Measurements from ENCODE around the gene AMPH.

Gene AMPH

DNA sequence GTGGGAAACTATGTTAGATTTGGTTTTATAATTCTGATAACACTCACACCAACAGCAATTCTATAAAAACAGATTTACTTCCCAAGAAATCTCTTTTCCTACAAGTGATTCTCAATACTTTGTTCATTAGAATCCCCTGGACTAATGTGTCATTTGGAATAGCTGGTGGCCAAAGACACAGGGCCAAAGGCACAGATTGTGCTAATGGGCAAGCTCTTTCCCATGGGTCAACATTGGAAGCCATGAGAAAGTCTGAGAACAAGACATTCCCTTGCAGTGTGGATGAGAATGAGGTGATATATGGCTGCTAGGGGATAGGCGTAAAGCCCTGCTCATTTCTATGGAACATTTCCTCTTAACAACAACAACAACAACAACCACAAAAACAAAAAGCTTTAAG, 153.8 kb downstream of the AMPH start:
- ChIA-PET POLR2A (no interaction called here), CTCF (no interaction called here)
- TF ChIP-seq FOXK2 (IDR thresholded peaks at IDR 0.05) = no peak
- TF ChIP-seq FOXA1 (IDR thresholded peaks at IDR 0.05) = no peak
- no peak for TF ChIP-seq ARNT (IDR thresholded peaks at IDR 0.05)
- no peak for TF ChIP-seq NFRKB (IDR thresholded peaks at IDR 0.05)
- TF ChIP-seq HDGF (IDR thresholded peaks at IDR 0.05; ENCODE audit: borderline replicate concordance) = no peak
- TF ChIP-seq BHLHE40 (IDR thresholded peaks at IDR 0.05; ENCODE audit: borderline replicate concordance) = no peak
- TF ChIP-seq PKNOX1 (IDR thresholded peaks at IDR 0.05) = no peak
- no peak for TF ChIP-seq SUZ12 (IDR thresholded peaks at IDR 0.05)
- TF ChIP-seq ELF4 (IDR thresholded peaks at IDR 0.05) = no peak
- TF ChIP-seq SP1 (IDR thresholded peaks at IDR 0.05) = no peak
- no peak for DNase-seq (ENCODE audit: extremely low spot score)

- no peak for DNase-seq (ENCODE audit: extremely low spot score)
- ChIA-PET CTCF (no interaction called here), POLR2A (no interaction called here)
- TF ChIP-seq BHLHE40 (IDR thresholded peaks at IDR 0.05; ENCODE audit: borderline replicate concordance) = no peak
- no peak for TF ChIP-seq ARNT (IDR thresholded peaks at IDR 0.05)
- no peak for TF ChIP-seq L3MBTL2 (conservative IDR thresholded peaks at IDR 0.05)
- TF ChIP-seq ZNF384 (IDR thresholded peaks at IDR 0.05) = no peak
- TF ChIP-seq SP1 (IDR thresholded peaks at IDR 0.05) = no peak
- TF ChIP-seq FOXM1 (IDR thresholded peaks at IDR 0.05; ENCODE audit: borderline replicate concordance) = no peak
- no peak for TF ChIP-seq CTBP1 (IDR thresholded peaks at IDR 0.05; ENCODE audit: borderline replicate concordance)
- TF ChIP-seq FOXA1 (IDR thresholded peaks at IDR 0.05) = no peak
- TF ChIP-seq PKNOX1 (IDR thresholded peaks at IDR 0.05) = no peak
- no peak for TF ChIP-seq HDGF (IDR thresholded peaks at IDR 0.05; ENCODE audit: borderline replicate concordance)
- TF ChIP-seq ELF4 (IDR thresholded peaks at IDR 0.05) = no peak
- no peak for TF ChIP-seq NFRKB (IDR thresholded peaks at IDR 0.05)
Measured at GRCh38 chr7:38476764-38477163, 154.4 kb downstream of the AMPH start.

GRCh38 chr7:38465956-38466355, 165.2 kb downstream of the AMPH start:
- TF ChIP-seq FOXM1 (IDR thresholded peaks at IDR 0.05; ENCODE audit: borderline replicate concordance) (no peak), BHLHE40 (IDR thresholded peaks at IDR 0.05; ENCODE audit: borderline replicate concordance) (no peak), FOXA1 (IDR thresholded peaks at IDR 0.05) (no peak), FOXK2 (IDR thresholded peaks at IDR 0.05) (no peak), TARDBP (IDR thresholded peaks at IDR 0.05) (no peak), LEF1 (IDR thresholded peaks at IDR 0.05; ENCODE audit: borderline replicate concordance) (no peak), PKNOX1 (IDR thresholded peaks at IDR 0.05) (no peak), HDGF (IDR thresholded peaks at IDR 0.05; ENCODE audit: borderline replicate concordance) (no peak), NFRKB (IDR thresholded peaks at IDR 0.05) (no peak), L3MBTL2 (conservative IDR thresholded peaks at IDR 0.05) (no peak), ARNT (IDR thresholded peaks at IDR 0.05) (no peak), SUZ12 (IDR thresholded peaks at IDR 0.05) (no peak)
- ChIA-PET POLR2A (no interaction called here), CTCF (no interaction called here)
- no peak for DNase-seq (ENCODE audit: extremely low spot score)

- CTCF ChIA-PET = interaction anchor here (0.7 kb wide), 1 partner anchor 16 kb away, joined by 3 read pairs; no protein-coding TSS in a partner anchor
Measured at GRCh38 chr7:38463277-38464225, 167.6 kb downstream of the AMPH start.

GRCh38 chr7:38462819-38463218, 168.4 kb downstream of the AMPH start:
- no peak for DNase-seq (ENCODE audit: extremely low spot score)
- POLR2A ChIA-PET = no interaction called here
- CTCF ChIA-PET = no interaction called here
- TF ChIP-seq TARDBP (IDR thresholded peaks at IDR 0.05) (no peak), HDGF (IDR thresholded peaks at IDR 0.05; ENCODE audit: borderline replicate concordance) (no peak), SUZ12 (IDR thresholded peaks at IDR 0.05) (no peak), L3MBTL2 (conservative IDR thresholded peaks at IDR 0.05) (no peak), FOXA1 (IDR thresholded peaks at IDR 0.05) (no peak)

More at GRCh38 chr7:38463277-38464225, 167.6 kb downstream of the AMPH start:
- DNase-seq (ENCODE audit: extremely low spot score) = no peak
- TF ChIP-seq FOXK2 (IDR thresholded peaks at IDR 0.05) (no peak), ELF4 (IDR thresholded peaks at IDR 0.05) (no peak), BHLHE40 (IDR thresholded peaks at IDR 0.05; ENCODE audit: borderline replicate concordance) (no peak), SP1 (IDR thresholded peaks at IDR 0.05) (no peak), CTBP1 (IDR thresholded peaks at IDR 0.05; ENCODE audit: borderline replicate concordance) (no peak), TARDBP (IDR thresholded peaks at IDR 0.05) (no peak), PKNOX1 (IDR thresholded peaks at IDR 0.05) (no peak), L3MBTL2 (conservative IDR thresholded peaks at IDR 0.05) (no peak), FOXM1 (IDR thresholded peaks at IDR 0.05; ENCODE audit: borderline replicate concordance) (no peak), SUZ12 (IDR thresholded peaks at IDR 0.05) (no peak), LEF1 (IDR thresholded peaks at IDR 0.05; ENCODE audit: borderline replicate concordance) (no peak), FOXA1 (IDR thresholded peaks at IDR 0.05) (no peak)
- POLR2A ChIA-PET = no interaction called here

Data from HEK293T (cell line).